ENCODE data around the gene ACAA1.

Gene ACAA1

GRCh38 chr3:38122712-38123290 is 14.1 kb downstream of the ACAA1 start:
- Histone ChIP-seq H3K4me3 (no peak overlapping the region), H3K27ac (no peak overlapping the region)

GRCh38 chr3:38121832-38122461 is 15.0 kb downstream of the ACAA1 start:
- no peak overlapping the region for H3K4me3 ChIP-seq
- H3K27ac ChIP-seq: no peak overlapping the region

DNA sequence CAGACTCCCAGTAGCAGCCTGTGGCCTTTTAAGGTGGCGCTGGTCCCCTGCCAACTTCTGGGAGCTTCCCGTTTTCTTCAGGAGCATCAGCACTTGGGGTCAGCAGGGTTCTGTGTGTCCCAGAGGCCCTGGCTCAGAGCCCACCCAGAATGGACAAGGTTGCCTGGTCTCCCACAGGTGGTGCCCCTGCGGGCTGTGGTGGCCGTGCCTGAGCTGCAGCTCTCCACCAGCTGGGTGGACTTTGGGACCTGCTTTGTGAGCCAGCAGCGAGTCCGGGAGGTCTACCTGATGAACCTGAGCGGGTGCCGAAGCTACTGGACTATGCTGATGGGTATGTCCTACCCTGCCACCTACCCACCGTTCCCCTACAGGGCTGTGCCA is 15.5 kb downstream of the ACAA1 start:
- no peak overlapping the region for H3K27ac ChIP-seq
- no peak overlapping the region for H3K4me3 ChIP-seq

DNA sequence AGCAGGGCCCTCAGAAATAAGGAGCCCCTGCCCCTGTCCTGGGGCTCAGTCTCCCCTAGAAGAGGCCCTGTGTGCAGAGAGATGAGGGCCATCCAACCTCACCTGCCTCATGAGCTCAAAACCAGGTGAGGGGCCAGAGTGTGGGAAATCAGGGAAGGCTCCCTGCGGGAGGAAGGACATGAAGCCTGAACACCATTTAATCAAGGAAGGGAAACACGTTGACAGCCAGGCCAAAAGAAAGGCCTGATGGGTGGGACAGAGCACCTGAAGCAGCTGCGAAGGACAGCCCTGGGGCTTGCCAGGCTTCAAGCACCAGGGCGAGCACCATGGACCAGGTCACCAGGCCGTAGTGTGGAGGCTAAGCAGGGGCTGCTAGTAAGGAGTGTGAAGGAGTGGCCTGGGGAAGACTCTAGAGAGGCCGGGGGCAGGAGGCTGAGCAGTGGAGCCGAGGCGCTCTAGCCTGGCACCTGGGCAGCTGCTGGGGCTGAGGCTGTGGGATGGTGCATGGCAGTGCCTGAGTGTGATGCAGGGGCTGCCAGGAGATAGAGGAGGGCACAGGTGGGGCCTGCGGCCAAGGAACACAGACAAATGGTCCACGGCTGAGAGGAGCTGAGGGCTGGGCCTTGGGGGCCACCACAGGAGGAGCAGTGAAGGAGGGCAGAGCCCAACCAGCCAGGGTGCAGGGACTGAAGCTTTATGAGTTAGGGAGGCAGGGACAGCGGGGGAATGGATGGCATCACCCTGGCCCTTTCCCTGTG is 16.1 kb downstream of the ACAA1 start:
- Histone ChIP-seq H3K4me3 (no peak overlapping the region), H3K27ac (no peak overlapping the region)

GRCh38 chr3:38119821-38120692 is 16.9 kb downstream of the ACAA1 start:
- no peak overlapping the region for H3K4me3 ChIP-seq
- no peak overlapping the region for H3K27ac ChIP-seq

DNA sequence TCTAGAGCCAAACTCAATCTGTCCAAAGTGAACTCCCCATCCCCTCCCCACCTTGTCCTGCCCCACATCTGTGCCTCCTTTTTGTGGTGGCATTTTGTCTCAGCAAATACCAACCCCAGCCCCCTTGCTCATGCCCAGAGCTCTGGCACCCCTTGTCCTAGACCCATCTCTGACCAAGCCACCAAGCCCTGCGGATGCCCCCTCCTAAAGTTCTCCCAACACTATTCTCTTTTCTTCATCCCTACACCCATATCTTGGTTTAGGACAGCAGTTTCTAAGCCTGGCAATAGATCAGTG is 17.7 kb downstream of the ACAA1 start:
- no peak overlapping the region for H3K27ac ChIP-seq
- no peak overlapping the region for H3K4me3 ChIP-seq

- H3K27ac ChIP-seq: no peak overlapping the region
Measured at GRCh38 chr3:38118421-38119247, 18.3 kb downstream of the ACAA1 start.

DNA sequence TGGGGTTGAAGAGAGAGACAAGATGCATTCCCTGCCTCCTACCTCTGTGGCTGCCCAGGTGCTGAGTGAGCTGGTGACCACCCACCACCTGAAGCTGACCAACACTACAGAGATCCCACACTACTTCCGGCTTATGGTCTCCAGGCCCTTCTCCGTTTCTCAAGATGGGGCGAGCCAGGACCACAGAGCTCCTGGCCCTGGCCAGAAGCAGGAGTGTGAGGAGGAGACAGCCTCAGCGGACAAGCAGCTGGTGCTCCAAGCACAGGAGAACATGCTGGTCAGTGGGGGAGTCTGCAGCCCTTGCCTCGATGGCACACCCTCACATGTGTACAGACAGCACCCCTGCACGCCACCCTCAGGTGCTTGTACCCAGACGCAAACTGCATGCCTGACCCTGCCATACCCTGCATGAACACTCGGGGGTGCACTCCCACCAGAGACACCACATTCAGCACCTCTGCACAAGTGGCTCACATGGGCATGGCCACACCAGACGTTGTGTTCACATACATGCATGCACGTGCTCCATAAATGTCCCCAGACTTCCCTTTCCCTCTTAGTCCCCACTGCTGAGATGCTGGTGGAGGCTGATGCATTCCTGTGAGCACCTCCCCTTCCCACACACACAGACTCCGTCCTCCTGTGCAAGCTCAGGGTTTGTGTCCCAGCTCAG is 19.0 kb downstream of the ACAA1 start:
- Histone ChIP-seq H3K27ac (no peak overlapping the region), H3K4me3 (no peak overlapping the region)

More at GRCh38 chr3:38118421-38119247, 18.3 kb downstream of the ACAA1 start:
- no peak overlapping the region for H3K4me3 ChIP-seq

GRCh38 chr3:38117163-38117716 is 19.7 kb downstream of the ACAA1 start:
- Histone ChIP-seq H3K4me3 (no peak overlapping the region), H3K27ac (no peak overlapping the region)

GRCh38 chr3:38116471-38117162 is 20.3 kb downstream of the ACAA1 start:
- H3K27ac ChIP-seq: no peak overlapping the region
- no peak overlapping the region for H3K4me3 ChIP-seq

DNA sequence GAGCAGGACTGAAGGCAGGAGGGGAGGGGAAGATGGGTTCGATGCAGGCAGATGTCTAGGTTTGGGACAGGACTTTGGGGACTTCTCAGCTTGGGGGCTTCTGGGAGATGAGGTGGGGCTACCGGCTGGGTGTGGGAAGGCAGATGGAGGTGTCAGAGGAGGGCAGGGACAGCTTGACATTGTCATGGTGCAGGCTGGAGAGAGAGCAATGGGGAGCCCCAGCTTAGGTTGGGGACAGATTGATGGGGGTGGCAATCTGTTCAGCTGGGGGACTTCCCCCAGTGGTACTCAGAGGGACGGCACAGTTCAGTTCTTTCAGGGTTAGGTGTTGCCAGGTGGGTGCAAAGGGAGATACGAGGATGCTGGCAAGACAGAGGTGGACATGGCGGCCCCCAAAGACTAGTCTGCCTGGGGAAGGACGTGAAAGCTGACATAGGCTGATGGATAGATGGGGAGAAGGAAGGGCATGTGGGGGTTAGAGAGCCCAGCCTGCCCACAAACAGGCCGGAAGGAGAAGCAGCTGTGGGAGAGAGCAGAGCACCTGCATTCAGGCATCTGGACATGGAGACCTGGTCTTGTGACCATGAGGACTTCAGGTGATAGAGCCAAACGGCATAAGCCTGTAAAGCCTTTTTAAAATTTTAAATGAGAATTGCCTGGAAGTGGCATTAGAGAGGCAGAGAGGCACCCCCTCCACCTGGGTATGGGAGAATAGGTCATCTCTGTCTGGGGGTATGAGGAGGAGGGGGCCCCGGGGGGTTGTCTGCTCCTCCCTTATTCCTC is 21.1 kb downstream of the ACAA1 start:
- H3K27ac ChIP-seq: no peak overlapping the region
- H3K4me3 ChIP-seq: no peak overlapping the region

GRCh38 chr3:38114875-38115644 is 21.9 kb downstream of the ACAA1 start:
- no peak overlapping the region for H3K27ac ChIP-seq
- no peak overlapping the region for H3K4me3 ChIP-seq

DNA sequence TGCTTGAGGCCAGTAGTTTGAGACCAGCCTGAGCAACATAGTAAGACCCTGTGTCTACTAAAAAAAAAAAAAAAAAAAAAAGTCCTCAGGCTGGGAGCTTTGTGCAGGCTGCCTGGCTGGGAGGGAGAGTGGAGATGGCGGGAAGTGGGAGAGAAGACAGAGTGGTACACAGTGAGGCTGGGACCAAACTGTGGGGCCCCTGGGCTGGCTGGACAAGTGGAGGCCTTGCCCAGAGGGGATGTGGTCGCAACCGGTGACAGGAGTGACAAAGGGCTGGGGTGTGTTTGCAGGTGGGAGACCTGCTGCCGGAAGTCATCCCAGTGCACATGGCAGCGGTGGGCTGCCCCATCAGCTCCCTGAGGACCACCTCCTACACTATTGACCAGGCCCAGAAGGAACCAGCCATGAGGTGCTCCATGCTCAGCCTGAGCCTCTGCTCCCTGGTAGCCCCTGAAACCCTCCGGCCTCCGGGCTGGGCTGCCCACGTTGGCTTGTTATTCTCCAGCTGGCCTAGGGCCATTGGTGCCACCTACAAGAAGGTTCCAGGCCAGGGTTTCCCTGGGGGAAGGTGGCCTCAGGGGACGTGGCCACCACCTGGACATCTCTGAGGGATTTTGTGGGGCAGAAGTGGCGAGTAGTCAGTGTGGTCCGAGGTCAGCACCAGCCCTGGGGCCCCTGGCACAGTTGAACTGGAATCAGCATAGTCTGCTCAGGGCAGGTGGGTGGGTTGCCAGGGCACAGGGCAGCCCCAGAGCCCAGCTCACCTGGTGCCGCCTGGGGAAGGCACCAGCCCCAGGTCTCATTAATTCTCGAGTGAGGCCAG is 22.7 kb downstream of the ACAA1 start:
- no peak overlapping the region for H3K27ac ChIP-seq
- H3K4me3 ChIP-seq: no peak overlapping the region

GRCh38 chr3:38112378-38112761 is 24.6 kb downstream of the ACAA1 start:
- H3K4me3 ChIP-seq: no peak overlapping the region
- no peak overlapping the region for H3K27ac ChIP-seq

- Histone ChIP-seq H3K4me3 (no peak overlapping the region), H3K27ac (no peak overlapping the region)
Measured at GRCh38 chr3:38111696-38112377, 25.1 kb downstream of the ACAA1 start.
